ENCODE measurements around the gene LOXL1. TPM values are rescaled to one million over a fixed set of nuclear protein-coding genes. Genes with fewer than 3 reads are reported as not detected.
A peak's percentile ranks its signal among the peaks of the same experiment; 100 is the strongest.

The LOXL1 gene
- total RNA-seq, 2 donors from 2014 or later: 2.0 to 2.5 TPM

DNA sequence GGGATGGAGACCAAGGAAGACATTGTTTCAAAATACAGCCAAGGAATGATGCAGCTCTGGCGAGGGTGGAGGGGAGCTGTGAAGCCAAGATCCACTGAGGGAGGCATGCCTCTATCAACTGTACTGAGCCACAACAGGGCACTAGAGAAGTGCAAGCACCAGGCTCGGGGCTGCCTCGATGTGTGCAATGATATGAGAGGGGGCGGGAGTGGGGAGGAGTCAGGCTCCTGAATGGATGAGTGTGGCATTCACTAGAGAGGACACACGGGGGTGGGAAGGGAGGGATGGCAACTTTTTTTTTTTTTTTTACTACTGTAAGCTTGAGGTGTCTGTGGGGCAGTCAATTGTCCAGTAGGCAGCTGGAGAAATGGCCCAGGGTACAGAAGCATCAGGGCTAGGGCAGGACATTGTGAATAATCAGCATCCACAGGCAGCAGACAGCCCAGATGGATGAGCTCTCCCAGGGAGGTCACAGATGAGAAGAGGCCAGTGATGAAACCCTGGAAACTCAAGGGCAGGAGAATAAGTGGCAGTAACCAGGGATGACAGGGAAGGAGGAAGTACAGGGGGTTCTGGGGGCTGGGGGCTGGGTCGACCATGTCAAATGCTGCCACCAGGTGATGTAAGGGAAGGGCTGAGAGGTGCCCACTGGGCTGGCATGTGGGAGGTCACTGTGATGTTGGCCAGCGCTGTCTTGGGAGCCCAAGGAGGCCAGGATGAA is 60.0 kb downstream of the LOXL1 start:
- DNase-seq (no peak), ATAC-seq (no peak)
- intact Hi-C loops (cut with DNase I, micrococcal nuclease): no loop called here

DNA sequence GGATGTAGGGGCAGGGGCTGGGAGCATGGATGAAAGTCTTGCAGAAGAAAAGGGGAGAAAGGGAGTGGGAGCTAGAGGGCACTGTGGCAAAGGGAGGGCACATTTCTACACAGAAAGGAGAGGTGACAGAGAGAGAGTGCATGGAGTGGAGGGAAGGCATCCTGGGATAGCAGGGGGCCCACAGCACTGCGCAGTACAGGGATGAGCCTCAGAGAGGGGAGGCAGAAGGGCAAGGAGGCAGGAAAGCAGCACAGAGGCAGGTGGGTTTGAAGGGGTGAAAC is 60.5 kb downstream of the LOXL1 start:
- intact Hi-C loops (cut with DNase I, micrococcal nuclease): no loop called here
- ATAC-seq (no peak), DNase-seq (no peak)

DNA sequence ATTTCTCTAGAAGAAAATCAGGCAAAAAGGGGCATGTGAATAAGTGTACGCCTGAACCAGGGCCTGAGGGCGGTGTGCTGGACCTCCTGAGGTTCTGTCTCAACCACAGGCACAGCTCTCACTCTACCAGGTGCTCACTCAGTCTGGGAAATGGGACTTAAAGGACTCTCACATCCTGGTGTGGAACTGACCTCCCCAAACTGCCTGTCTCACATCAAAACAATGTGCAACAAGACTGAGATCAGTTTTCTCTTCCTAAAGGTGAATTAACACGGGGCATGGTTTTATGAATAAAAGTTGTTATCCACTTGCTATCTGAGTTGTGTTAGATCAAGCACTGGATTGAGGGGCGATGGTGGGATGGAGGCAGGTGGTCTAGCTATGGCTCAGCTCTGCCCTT is 61.0 kb downstream of the LOXL1 start:
- ATAC-seq: no peak
- DNase-seq: no peak
- intact Hi-C loops (cut with DNase I, micrococcal nuclease): no loop called here

DNA sequence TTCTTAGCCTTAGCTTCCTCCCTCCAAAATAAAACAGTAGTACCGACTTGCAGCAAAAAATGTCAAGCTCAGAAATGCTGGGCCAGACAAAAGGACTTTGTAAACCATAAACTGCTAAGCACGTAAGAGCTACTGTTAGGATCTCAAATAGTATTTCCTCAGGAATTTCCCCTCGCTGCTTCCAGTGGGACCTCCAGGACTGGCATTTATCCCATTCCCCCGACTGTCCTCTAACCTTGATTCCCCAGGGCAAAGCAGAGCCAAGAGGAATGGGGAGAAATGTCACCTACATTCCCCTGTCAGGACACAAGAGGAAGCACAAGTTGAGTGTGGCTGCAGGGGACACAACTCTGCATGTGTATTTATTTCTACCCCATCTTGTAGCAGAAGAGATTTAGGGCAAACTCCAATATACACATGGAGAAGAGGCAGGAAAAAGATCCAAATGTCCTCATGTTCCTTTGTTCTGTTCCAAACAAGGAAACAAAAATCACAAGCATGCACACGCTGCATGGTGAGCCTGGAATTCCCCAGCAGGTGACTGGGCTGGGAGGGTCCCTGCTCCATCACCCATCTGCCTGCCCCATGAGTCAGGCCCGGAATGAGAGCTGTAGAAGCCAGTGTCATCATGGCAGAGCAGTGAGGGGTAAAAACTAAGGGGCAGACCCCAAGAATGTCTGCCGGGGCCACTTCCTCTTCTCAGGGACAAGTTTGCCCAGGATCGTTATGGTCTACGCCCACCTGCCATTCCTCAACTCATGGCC is 61.6 kb downstream of the LOXL1 start:
- ATAC-seq (no peak), DNase-seq (no peak)
- intact Hi-C loops (cut with DNase I, micrococcal nuclease): no loop called here

DNA sequence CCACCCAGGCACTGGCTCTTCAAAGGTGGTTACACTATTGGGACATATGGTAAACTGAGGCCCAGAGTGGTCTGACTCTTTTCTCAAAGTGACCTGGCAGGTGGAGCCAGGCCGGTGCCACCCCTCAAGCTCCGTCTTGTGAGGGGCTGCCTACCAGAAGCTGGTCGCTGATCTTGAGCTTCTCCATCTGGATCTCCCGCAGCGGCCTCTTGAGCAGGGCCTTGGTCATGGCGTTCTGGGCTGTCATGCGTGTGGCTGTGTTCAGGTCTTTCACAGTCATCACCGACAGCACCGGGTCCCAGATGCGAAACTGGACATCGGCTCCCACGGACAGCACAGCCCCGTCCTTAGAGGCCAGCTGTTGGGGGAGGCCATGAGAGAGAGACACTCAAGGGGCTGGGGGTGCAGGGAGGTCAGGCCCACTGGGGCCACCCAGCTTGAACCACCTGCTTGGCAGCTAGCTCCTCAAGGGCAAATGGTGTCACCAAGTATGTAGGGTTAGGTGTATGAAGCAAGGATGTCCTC is 62.2 kb downstream of the LOXL1 start:
- ATAC-seq: no peak
- no peak for DNase-seq
- intact Hi-C loops (cut with DNase I, micrococcal nuclease): no loop called here

GRCh38 chr15:73989001-73989798 is 62.9 kb downstream of the LOXL1 start:
- no peak for DNase-seq
- peak; percentile 21 for ATAC-seq
- intact Hi-C loops (cut with DNase I, micrococcal nuclease): no loop called here

- DNase-seq: no peak
- no peak for ATAC-seq
- intact Hi-C loops (cut with DNase I, micrococcal nuclease): no loop called here
Measured at GRCh38 chr15:73990250-73991005, 64.2 kb downstream of the LOXL1 start.

DNA sequence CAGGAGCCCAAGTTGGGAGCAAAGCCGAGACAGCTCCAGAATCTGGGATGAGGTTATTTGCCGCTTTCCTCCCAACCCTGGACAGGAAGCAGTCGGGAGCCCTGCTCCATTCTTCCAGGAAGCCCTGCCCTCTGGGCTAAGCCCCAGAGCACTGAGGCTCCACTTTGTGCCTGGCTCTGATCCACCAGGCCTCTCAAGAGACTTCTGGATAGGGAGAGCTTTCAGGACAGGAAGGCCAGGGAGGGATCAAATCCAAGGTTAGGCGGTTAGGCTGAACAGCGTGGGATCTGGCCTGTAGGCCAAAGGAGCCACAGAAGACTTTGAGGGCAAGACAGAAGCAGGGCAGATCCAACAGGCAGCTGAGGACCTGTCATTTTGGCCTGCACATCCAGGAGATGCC is 65.0 kb downstream of the LOXL1 start:
- no peak for ATAC-seq
- peak; percentile 45 to 69 for DNase-seq
- intact Hi-C loops (cut with DNase I, micrococcal nuclease): no loop called here

GRCh38 chr15:73991726-73992593 is 65.7 kb downstream of the LOXL1 start, which contains the start of gene STOML1:
TSS of gene STOML1 (minus strand) at chr15:73992295. CDS start at chr15:73992223, 72 bp downstream.
- intact Hi-C loops (cut with DNase I, micrococcal nuclease): no loop called here
- ATAC-seq: peak; percentile 84
- peak; percentile 92 to 96 for DNase-seq

DNA sequence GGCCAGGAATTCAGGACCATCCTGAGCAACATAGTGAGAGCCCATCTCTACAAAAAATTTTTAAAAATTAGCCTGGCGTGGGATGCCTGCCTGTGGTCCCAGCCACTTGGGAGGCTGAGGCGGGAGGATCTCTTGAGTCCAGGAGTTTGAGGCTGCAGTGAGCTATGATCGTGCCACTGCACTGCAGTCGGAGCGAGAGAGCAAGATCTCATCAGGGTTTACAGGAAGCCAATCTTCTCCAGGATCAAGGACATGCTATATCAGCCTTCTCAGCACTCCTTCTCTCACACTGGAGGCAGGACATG is 66.3 kb downstream of the LOXL1 start:
- ATAC-seq: no peak
- intact Hi-C loops (cut with DNase I, micrococcal nuclease): no loop called here
- DNase-seq: no peak

GRCh38 chr15:73993211-73993994 is 67.1 kb downstream of the LOXL1 start:
- intact Hi-C loops (cut with DNase I, micrococcal nuclease): no loop called here
- DNase-seq (no peak), ATAC-seq (no peak)

DNA sequence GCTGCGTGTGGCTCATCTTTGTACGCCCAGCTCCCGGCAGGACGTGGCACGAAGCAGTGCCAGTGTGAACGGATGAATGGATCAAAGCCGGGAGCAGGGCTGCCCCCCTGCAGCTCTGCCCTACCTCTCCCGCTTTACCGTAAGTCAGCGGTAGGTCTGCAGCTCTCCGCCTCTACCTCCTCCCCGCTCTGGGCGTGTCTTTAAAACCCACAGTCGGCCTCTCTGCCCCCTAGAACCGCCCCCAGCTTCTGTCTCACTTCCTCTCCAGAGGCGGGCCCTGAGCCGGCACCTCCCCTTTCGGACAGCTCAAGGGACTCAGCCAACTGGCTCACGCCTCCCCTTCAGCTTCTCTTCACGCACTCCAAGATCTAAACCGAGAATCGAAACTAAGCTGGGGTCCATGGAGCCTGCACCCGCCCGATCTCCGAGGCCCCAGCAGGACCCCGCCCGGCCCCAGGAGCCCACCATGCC is 68.2 kb downstream of the LOXL1 start, which contains the start of gene PML:
TSS of gene PML (plus strand) at position 304 of the 471 bp plus-strand sequence. CDS start at position 401, 97 bp downstream.
- ATAC-seq (peak; percentile 87), DNase-seq (peak; percentile 97 to 99)
- intact Hi-C loops (cut with DNase I, micrococcal nuclease): no loop called here

DNA sequence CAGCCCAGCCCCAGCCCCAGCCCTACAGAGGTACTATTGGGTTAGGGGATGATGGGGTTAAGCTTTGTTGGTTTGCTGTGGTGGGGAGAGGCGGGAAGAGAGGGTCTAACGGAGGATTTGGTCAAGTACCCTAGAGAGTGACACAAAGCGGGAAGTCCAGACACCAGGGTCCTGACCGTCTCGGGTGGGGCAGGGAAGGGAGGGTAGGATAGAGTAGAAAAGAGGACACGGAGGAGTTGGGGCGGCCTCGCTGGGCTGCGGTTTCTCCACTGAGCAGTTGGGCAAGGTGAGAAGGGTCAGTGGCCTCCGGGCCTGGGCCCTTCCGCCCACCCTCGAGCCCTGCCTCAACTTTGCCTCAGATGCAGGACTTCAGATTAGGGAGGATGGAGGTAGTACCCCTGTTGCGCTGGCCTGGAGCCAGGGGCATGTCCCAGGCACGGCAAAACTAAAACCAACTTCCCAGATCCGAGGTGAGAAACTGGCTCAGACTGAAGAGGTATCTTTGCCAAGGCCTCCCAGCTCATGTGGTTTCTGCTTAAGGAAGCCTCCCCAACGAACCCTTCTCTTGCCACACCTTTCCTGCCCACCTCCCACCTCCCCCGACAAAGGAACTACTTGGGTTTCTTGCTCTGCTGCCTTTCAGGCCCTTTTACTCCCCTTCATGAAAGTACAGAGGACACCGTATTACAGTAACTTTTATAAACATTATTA is 68.8 kb downstream of the LOXL1 start:
- DNase-seq (peak in 1 of 2 donors; percentile 51), ATAC-seq (peak; percentile 26)
- intact Hi-C loops (cut with DNase I, micrococcal nuclease): no loop called here

DNA sequence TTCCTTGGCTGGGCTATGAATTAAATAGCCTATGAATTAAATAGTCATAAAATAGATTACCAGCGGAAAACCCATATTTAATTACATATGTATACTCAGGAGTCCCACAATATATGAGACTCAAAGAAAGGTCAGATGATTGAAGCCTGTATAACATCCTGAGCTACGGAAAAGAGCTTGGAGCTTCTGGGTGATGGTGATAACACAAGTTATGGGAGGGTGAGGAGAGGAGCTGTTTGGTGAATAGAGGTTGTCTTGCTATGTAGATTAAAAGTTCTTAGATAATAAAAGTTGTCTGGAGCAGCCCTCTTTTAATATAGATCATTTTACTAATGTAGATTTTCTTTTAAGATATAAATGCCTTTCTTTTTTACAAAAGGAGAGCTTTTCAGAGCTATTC is 70.0 kb downstream of the LOXL1 start:
- intact Hi-C loops (cut with DNase I, micrococcal nuclease): no loop called here
- ATAC-seq: no peak
- DNase-seq: no peak

- DNase-seq (no peak), ATAC-seq (peak; percentile 5)
- intact Hi-C loops (cut with DNase I, micrococcal nuclease): no loop called here
Measured at GRCh38 chr15:73996939-73997338, 70.7 kb downstream of the LOXL1 start.

DNA sequence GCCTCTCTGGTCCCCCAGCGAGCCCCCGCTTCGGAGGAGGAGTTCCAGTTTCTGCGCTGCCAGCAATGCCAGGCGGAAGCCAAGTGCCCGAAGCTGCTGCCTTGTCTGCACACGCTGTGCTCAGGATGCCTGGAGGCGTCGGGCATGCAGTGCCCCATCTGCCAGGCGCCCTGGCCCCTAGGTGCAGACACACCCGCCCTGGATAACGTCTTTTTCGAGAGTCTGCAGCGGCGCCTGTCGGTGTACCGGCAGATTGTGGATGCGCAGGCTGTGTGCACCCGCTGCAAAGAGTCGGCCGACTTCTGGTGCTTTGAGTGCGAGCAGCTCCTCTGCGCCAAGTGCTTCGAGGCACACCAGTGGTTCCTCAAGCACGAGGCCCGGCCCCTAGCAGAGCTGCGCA is 71.7 kb downstream of the LOXL1 start:
- DNase-seq (no peak), ATAC-seq (no peak)
- intact Hi-C loops (cut with DNase I, micrococcal nuclease): no loop called here
